ENCODE measurements around the gene HSPA4. TPM values are rescaled to one million over a fixed set of nuclear protein-coding genes. Genes with fewer than 3 reads are reported as not detected.
A peak's percentile ranks its signal among the peaks of the same experiment; 100 is the strongest.

Gene HSPA4
- total RNA-seq, 2 experiments from 2014 or later, result 105 to 169 TPM

DNA sequence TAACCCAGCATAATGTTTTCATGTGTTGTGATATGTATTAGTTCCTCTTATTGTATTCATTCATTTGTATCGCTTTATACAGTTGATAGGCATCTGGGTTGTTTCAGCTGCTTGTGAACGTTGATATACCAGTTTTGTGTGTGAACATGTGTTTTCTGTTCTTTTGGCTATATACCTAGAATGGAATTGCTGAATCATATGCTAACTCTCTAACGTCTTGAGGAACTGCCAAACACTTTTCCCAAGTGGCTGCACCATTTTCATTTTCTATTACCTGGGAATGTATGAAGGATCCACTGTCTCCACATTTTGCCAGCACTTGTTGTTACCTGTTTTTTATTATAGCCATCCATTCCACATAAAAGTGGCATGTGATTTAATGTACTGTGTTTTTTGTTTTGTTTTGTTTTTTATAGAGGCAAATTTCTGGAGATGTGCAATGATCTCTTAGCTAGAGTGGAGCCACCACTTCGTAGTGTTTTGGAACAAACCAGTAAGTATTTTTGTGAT lies 34.6 kb downstream of the HSPA4 start:
- H3K4me3 Mint-ChIP-seq, result no peak overlapping the region
- DNase-seq (no peak), ATAC-seq (no peak)
- peaks cover 5% of the 10 kb centered on the region for H3K4me1 Mint-ChIP-seq
- H3K9me3 Mint-ChIP-seq (ENCODE audit: low read depth), result no peaks in the 10 kb centered on the region
- peaks cover 47% of the 10 kb centered on the region for H3K36me3 Mint-ChIP-seq
- no peaks in the 10 kb centered on the region for H3K27me3 Mint-ChIP-seq
- CTCF ChIA-PET, result no interaction called here
- peak overlapping the region; percentile 15 for H3K27ac Mint-ChIP-seq

DNA sequence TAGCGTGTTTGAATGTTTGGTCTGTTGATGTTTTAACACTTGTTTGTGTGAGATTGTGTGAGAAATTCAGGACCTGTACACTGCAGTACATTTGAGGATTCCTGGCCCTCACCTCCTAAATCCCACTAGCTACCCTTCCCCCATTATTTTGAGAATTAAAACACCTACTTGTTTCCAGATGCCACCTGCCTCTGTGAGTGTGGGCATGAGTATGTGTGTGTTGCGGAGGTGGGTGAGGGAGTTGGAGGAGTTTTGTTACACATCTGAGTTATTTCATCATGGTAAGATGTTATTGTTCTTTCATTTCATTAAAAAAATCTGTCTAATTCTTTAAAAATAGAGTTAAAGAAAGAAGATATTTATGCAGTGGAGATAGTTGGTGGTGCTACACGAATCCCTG lies 36.3 kb downstream of the HSPA4 start:
- H3K27me3 Mint-ChIP-seq, result no peaks in the 10 kb centered on the region
- no peaks in the 10 kb centered on the region for H3K9me3 Mint-ChIP-seq (ENCODE audit: low read depth)
- no peak for DNase-seq
- peaks cover 2% of the 10 kb centered on the region for H3K4me1 Mint-ChIP-seq
- CTCF ChIA-PET, result interaction anchor here (1.4 kb wide), 1 partner anchor 23 kb away, joined by 3 read pairs; no protein-coding TSS in a partner anchor
- H3K4me3 Mint-ChIP-seq, result no peak overlapping the region
- H3K36me3 Mint-ChIP-seq, result peaks cover 45% of the 10 kb centered on the region
- ATAC-seq, result no peak
- no peak overlapping the region for H3K27ac Mint-ChIP-seq

DNA sequence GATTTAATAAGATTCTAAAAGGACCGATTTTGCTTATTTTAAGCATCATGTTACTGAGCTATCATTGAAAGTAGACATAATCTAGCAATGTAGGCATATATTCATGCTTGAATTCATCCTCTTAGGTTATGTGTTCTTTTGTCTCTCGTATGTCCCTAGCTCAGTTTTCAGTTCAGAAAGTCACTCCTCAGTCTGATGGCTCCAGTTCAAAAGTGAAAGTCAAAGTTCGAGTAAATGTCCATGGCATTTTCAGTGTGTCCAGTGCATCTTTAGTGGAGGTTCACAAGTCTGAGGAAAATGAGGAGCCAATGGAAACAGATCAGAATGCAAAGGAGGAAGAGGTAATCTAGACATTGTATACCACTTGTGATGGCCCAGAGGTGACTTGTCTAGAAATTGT lies 39.2 kb downstream of the HSPA4 start:
- H3K9me3 Mint-ChIP-seq (ENCODE audit: low read depth), result no peaks in the 10 kb centered on the region
- no peak overlapping the region for H3K4me3 Mint-ChIP-seq
- peak overlapping the region; percentile 30 for H3K27ac Mint-ChIP-seq
- H3K36me3 Mint-ChIP-seq, result peaks cover 41% of the 10 kb centered on the region
- no peak for DNase-seq
- H3K27me3 Mint-ChIP-seq, result no peaks in the 10 kb centered on the region
- CTCF ChIA-PET, result interaction anchor here (1.2 kb wide), 1 partner anchor 261 kb away, joined by 3 read pairs; the partner anchor contains the start of gene SHROOM1
- H3K4me1 Mint-ChIP-seq, result peaks cover 2% of the 10 kb centered on the region
- ATAC-seq, result no peak

DNA sequence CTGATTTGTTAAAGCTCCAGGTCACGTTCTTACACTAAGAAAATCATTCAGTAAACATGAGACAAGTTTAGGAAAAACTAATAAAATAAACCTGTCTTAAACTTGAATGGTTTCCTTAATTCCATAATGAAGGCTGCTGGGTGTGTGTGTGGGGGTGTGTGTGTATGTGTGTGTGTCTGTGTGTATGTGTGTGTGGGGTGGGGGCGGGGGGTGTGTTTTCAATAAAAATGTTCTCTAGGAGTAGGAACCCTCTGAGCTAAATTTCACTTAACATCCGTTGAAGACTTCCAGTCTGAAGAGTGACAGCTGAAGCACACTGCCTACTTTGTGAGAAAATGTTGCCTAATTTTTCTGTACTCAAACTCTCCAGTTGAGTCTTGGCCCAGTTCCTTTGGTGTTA lies 54.5 kb downstream of the HSPA4 start:
- DNase-seq (peak; percentile 12), ATAC-seq (no peak)
- no peak overlapping the region for H3K27ac Mint-ChIP-seq
- H3K4me3 Mint-ChIP-seq, result no peak overlapping the region
- H3K36me3 Mint-ChIP-seq, result peaks cover 31% of the 10 kb centered on the region
- H3K27me3 Mint-ChIP-seq, result peaks cover 4% of the 10 kb centered on the region
- peaks cover 4% of the 10 kb centered on the region for H3K4me1 Mint-ChIP-seq
- CTCF ChIA-PET, result interaction anchor here (1.2 to 1.5 kb wide), 2 partner anchors 13 to 317 kb away, joined by 3 read pairs; no protein-coding TSS in a partner anchor
- H3K9me3 Mint-ChIP-seq (ENCODE audit: low read depth), result no peaks in the 10 kb centered on the region

DNA sequence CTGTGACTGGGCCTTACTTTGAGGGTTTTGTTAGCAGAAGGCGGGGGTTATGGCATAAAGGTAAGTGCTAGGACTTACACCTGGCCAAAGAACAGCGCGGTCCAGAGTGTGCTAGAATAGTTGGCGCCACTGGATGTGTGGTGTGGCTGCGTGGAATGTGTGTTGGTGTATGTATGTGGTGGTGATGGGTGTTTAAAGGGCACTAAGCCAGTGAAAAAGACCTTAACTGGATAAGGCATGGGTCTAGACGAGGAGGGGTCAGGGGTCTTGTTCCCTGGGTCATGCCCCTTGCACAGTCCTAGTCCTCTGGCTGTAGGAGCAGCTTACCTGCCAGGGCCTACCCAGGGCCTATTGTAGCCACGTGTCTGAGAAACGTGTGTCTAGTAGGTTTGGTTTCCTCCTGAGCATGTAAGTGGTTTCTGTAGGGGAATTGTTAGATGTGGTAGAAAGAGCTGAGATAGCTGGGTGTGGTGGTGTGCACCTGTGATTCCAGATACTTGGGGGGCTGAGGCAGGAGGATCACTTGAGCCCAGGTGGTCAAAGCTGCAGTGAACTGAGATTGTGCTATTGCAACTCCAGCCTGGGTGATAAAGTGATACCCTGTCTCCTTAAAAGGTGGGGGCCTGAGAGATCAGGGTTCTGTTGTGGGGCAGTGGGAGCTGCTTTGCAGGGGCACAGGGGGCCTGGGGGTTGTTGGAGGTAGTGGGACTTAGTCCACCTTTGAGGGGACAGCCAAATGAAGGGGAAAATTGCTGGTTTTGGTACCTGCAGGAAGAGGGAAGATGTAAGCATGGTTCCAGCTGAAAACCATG lies 55.2 kb downstream of the HSPA4 start:
- ATAC-seq (no peak), DNase-seq (peak; percentile 29)
- no peak overlapping the region for H3K27ac Mint-ChIP-seq
- CTCF ChIA-PET, result interaction anchor here (0.9 to 1.5 kb wide), 4 partner anchors 9 to 316 kb away, joined by 3 to 5 read pairs (median 3); no protein-coding TSS in a partner anchor
- H3K27me3 Mint-ChIP-seq, result peaks cover 4% of the 10 kb centered on the region
- H3K9me3 Mint-ChIP-seq (ENCODE audit: low read depth), result no peaks in the 10 kb centered on the region
- H3K4me1 Mint-ChIP-seq, result peaks cover 4% of the 10 kb centered on the region
- H3K36me3 Mint-ChIP-seq, result peaks cover 29% of the 10 kb centered on the region
- no peak overlapping the region for H3K4me3 Mint-ChIP-seq

DNA sequence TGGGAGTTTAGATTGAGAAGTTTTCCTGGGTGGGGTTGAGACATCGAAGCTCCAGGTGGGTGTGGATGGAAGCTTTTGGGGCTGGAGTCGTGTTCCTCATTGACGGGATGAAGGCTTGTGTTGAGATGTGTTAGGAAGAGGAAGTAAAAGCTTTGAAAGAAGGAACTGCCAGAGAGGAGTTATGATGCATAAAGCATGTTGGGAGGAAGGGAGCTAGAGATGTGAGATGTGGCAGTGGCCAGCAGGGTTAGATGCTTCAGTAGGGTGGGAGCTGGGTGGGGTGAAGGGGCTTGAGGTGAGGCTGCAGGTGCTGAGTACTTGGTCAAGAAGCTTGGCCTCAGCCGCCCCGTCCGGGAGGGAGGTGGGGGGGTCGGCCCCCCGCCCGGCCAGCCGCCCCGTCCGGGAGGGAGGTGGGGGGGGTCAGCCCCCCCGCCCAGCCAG lies 56.7 kb downstream of the HSPA4 start:
- peaks cover 21% of the 10 kb centered on the region for H3K36me3 Mint-ChIP-seq
- peaks cover 4% of the 10 kb centered on the region for H3K27me3 Mint-ChIP-seq
- H3K4me1 Mint-ChIP-seq, result peaks cover 4% of the 10 kb centered on the region
- no peak overlapping the region for H3K4me3 Mint-ChIP-seq
- no peak overlapping the region for H3K27ac Mint-ChIP-seq
- H3K9me3 Mint-ChIP-seq (ENCODE audit: low read depth), result no peaks in the 10 kb centered on the region
- DNase-seq, result peak; percentile 34
- no peak for ATAC-seq
- CTCF ChIA-PET, result no interaction called here

DNA sequence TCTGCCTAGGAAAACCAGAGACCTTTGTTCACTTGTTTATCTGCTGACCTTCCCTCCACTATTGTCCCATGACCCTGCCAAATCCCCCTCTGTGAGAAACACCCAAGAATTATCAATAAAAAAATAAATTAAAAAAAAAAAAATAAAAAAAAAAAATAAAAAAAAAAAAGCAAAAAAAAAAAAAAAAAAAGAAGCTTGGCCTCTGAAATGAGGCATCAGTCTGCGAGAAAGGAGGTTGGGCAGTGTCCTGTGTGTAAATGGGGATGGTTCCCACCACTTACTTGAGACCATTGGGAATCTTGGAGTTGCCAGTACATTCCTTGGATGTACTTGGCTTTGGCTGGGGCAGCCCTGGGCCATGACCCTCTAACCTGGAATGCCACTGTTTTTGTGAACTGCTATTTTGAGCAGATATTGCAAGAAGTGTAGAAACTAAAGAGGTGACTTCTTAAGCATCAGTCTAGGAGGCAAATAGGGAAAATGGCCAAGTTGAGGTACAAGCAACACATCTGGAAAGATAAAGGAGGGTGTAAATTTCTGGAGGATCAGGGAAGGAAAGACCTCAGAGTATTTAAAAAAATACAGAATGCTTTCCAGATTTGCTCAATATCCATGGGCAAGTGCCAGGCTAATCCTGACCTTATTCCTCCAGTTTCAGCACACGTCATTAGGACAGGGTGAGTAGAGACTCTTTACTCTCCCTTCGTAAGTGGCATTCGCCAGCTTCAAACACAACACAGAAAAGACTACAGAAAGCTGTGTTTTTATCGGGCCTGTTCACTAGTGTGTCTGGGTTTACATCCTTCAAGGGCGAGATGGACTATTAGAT lies 58.1 kb downstream of the HSPA4 start:
- peaks cover 4% of the 10 kb centered on the region for H3K4me1 Mint-ChIP-seq

DNA sequence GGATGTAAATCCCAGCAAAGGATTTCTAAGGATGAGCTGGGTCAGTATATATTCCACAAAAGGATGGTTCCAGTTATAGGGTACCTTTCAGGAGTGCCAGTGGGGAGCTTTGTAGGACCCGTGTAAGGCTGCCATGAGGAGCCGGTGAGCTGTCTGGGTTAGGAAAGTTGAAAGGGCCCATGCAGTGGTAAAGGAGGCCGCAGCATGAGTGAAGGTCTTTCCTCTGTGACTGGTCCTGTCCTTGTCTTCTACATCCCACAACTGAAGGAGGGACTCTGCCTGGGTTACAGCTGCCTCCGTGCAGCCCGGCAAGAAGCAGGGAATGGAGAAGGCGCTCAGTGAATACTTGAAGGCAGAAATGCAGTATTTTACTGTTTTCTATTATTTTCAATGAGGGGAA lies 58.9 kb downstream of the HSPA4 start:
- no peak overlapping the region for H3K27ac Mint-ChIP-seq
- H3K4me3 Mint-ChIP-seq, result no peak overlapping the region
- H3K36me3 Mint-ChIP-seq, result peaks cover 3% of the 10 kb centered on the region
- peaks cover 4% of the 10 kb centered on the region for H3K4me1 Mint-ChIP-seq
- DNase-seq (no peak), ATAC-seq (no peak)
- no peaks in the 10 kb centered on the region for H3K9me3 Mint-ChIP-seq (ENCODE audit: low read depth)
- CTCF ChIA-PET, result interaction anchor here (0.8 to 1.8 kb wide), 15 partner anchors 14 to 930 kb away, joined by 3 to 9 read pairs (median 3); no protein-coding TSS in a partner anchor
- H3K27me3 Mint-ChIP-seq, result peaks cover 4% of the 10 kb centered on the region

More for the DNA sequence above, 58.1 kb downstream of the HSPA4 start:
- ATAC-seq (no peak), DNase-seq (no peak)
- Mint-ChIP-seq H3K4me3 (no peak overlapping the region), H3K9me3 (ENCODE audit: low read depth) (no peaks in the 10 kb centered on the region), H3K27ac (no peak overlapping the region), H3K27me3 (peaks cover 4% of the 10 kb centered on the region), H3K36me3 (peaks cover 12% of the 10 kb centered on the region)
- CTCF ChIA-PET, result interaction anchor here (1.0 to 1.8 kb wide), 5 partner anchors 42 to 931 kb away, joined by 3 to 9 read pairs (median 3); no protein-coding TSS in a partner anchor

DNA sequence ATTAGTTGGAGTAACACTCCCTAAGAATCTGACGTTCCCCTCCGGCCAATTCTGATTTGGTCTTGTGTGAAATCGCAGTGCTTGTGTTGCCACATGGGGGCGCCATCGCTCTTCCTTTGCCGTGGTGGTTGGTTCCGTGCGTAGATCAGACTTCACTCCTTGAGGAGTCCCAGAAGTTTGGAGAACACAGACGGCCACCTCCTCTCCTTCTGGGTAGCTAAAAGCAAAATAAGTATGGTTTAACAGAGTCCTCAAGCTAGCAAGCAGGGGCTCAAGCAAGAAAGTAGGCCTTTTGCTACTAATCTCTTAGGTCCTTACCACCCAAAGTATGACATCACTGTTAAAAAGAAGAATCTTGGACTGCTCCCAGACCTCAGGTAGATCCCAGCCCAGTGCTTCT lies 59.5 kb downstream of the HSPA4 start:
- DNase-seq, result peak; percentile 82
- Mint-ChIP-seq H3K27me3 (peaks cover 4% of the 10 kb centered on the region), H3K36me3 (no peaks in the 10 kb centered on the region), H3K9me3 (ENCODE audit: low read depth) (no peaks in the 10 kb centered on the region), H3K27ac (no peak overlapping the region), H3K4me3 (no peak overlapping the region), H3K4me1 (peaks cover 4% of the 10 kb centered on the region)
- ATAC-seq, result peak; percentile 83
- CTCF ChIA-PET, result interaction anchor here (0.6 to 2.1 kb wide), 20 partner anchors 8 to 930 kb away, joined by 3 to 9 read pairs (median 3); no protein-coding TSS in a partner anchor

DNA sequence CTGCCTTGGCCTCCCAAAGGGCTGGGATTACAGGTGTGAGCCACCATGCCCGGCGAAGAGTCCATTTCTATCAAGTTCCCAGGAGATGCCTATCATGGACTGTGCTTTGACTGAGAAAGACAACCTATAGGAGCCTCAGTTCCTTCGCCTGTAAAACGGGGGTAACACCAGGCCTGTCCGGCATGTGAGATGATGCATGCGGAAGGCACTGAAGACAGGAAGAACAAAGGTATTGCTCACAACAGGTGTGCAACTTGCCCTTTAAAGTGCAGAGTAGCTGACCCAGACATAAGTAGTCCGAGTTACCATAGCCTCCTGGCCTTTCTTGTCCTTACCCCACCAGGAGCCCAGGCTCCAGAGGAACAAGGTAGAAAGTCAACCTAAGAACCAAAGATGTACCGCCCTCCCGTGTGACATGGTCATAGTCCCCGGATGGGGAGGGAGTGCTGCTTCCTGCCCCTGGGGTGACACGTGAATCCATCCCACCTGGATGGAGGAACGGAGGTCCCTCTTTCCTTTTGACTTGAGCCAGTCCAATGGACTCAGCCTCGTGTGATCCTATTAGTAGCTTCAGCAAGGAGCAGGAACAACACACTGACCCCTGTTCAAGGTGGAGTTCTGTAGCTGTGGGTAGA lies 60.3 kb downstream of the HSPA4 start:
- no peak for DNase-seq

DNA sequence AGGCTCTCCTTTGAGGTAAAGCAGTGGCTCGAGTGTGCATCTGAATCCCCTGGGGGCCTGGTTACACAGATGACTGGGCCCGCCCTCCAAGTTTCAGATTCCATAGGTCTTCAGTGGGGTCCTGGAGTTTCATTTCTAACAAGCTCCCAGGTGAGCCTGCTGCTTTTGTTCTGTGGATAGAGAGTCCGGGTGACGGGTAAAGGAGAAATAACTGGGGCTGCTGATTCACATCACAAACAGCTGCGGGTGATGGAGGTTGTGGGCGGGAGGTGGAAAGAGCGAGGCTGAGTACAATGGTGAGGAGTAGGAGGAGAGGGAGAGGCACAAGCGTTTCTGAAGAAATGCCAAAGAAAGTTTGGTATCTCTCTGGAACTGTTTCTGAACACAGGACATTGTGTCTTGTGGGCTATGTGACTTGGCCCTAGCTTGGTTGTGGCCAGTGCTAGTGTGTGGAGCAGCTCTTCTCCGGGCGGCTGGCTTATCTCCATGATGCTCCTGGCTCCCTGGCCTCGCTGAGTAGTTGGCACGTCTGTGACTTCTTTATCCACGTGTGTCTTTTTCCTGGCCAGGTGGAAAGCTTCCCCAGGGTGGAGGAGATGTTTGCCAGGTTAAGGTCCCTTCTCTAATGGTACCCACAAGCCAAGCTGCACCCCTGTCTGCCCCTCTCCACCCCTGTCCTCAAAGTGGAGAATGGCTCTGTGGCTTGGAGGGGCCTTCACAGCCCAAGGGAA lies 61.7 kb downstream of the HSPA4 start:
- no peak overlapping the region for H3K4me3 Mint-ChIP-seq
- CTCF ChIA-PET, result interaction anchor here (0.5 to 2.1 kb wide), 4 partner anchors 16 to 310 kb away, joined by 3 to 5 read pairs (median 4); no protein-coding TSS in a partner anchor
- ATAC-seq, result no peak
- no peaks in the 10 kb centered on the region for H3K9me3 Mint-ChIP-seq (ENCODE audit: low read depth)
- no peaks in the 10 kb centered on the region for H3K36me3 Mint-ChIP-seq
- H3K4me1 Mint-ChIP-seq, result peaks cover 2% of the 10 kb centered on the region
- H3K27me3 Mint-ChIP-seq, result peaks cover 4% of the 10 kb centered on the region
- no peak for DNase-seq
- H3K27ac Mint-ChIP-seq, result no peak overlapping the region

More for the DNA sequence above, 60.3 kb downstream of the HSPA4 start:
- H3K4me3 Mint-ChIP-seq, result no peak overlapping the region
- H3K27ac Mint-ChIP-seq, result no peak overlapping the region
- CTCF ChIA-PET, result interaction anchor here (0.6 to 2.1 kb wide), 8 partner anchors 8 to 758 kb away, joined by 3 to 5 read pairs (median 4); no protein-coding TSS in a partner anchor
- no peaks in the 10 kb centered on the region for H3K36me3 Mint-ChIP-seq
- ATAC-seq, result no peak
- peaks cover 4% of the 10 kb centered on the region for H3K27me3 Mint-ChIP-seq
- no peaks in the 10 kb centered on the region for H3K9me3 Mint-ChIP-seq (ENCODE audit: low read depth)
- H3K4me1 Mint-ChIP-seq, result peaks cover 2% of the 10 kb centered on the region
